K562 (cell line): ENCODE results near the gene HEMK1. TPM values are rescaled to one million over a fixed set of nuclear protein-coding genes. Genes with fewer than 3 reads are reported as not detected.

Experiments
- ARID4B ChIP-seq: sonication (generic); formaldehyde crosslinking; IDR thresholded peaks from 2 replicates; pipeline ENCODE4 v1.8.0; 2022; ENCODE audit warnings: mild to moderate bottlenecking, missing genetic modification reagents
- BHLHE40 ChIP-seq: IDR thresholded peaks from 2 replicates; pipeline ENCODE4 v1.6.1; 2011; ENCODE audit warnings: low read length, improper control_type of control experiment
- CREB3 ChIP-seq: fragments of 450-650 bp; conservative IDR thresholded peaks from 2 replicates; pipeline ENCODE4 v1.6.1; 2016; ENCODE audit warnings: missing genetic modification characterization, low read depth, mild to moderate bottlenecking, missing compliant biosample characterization, moderate library complexity
- GATAD2A ChIP-seq: fragments of 450-650 bp; IDR thresholded peaks from 2 replicates; pipeline ENCODE4 v1.6.1; 2017
- HEY1 ChIP-seq: fragments of 250-450 bp; sonication (Bioruptor Pico); IDR thresholded peaks from 2 replicates; pipeline ENCODE4 v1.5.0; 2020; ENCODE audit warnings: mild to moderate bottlenecking, moderate library complexity, borderline replicate concordance
- IFI16 ChIP-seq: fragments of 250-450 bp; sonication (Bioruptor Pico); IDR thresholded peaks from 2 replicates; pipeline ENCODE4 v2.1.2; 2022; ENCODE audit warnings: mild to moderate bottlenecking, inconsistent platforms
- ILF3 ChIP-seq: fragments of 450-650 bp; IDR thresholded peaks from 2 replicates; pipeline ENCODE4 v1.6.1; 2018; ENCODE audit warnings: antibody characterized with exemption, mild to moderate bottlenecking, moderate library complexity, borderline replicate concordance
- MEIS2 ChIP-seq: fragments of 450-650 bp; IDR thresholded peaks from 2 replicates; pipeline ENCODE4 v1.6.1; 2014; ENCODE audit warnings: mild to moderate bottlenecking; ENCODE audit not compliant: partially characterized antibody
- NELFE ChIP-seq: IDR thresholded peaks from 2 replicates; pipeline ENCODE4 v1.6.1; 2011; ENCODE audit warnings: mild to moderate bottlenecking; ENCODE audit not compliant: insufficient read depth, insufficient read length
- PML ChIP-seq: IDR thresholded peaks from 2 replicates; pipeline ENCODE4 v1.6.1; 2012; ENCODE audit warnings: low read length, inconsistent platforms
- SRSF3 ChIP-seq: fragments of 200-400 bp; formaldehyde crosslinking; IDR thresholded peaks from 2 replicates; pipeline ENCODE4 v1.6.1; 2016; ENCODE audit warnings: mild to moderate bottlenecking, low read length, moderate library complexity; ENCODE audit not compliant: insufficient read depth
- SRSF9 ChIP-seq: fragments of 200-400 bp; formaldehyde crosslinking; IDR thresholded peaks from 2 replicates; pipeline ENCODE4 v1.6.1; 2017; ENCODE audit warnings: low read depth, low read length, borderline replicate concordance
- TCF3 ChIP-seq: sonication (generic); formaldehyde crosslinking; IDR thresholded peaks from 2 replicates; pipeline ENCODE4 v1.4.0; 2020; ENCODE audit warnings: mild to moderate bottlenecking, missing genetic modification reagents
- THAP12 ChIP-seq: fragments of 250-450 bp; sonication (Bioruptor Pico); IDR thresholded peaks from 2 replicates; pipeline ENCODE4 v1.9.0; 2021; ENCODE audit warnings: mild to moderate bottlenecking, inconsistent platforms
- ZFP36 ChIP-seq: fragments of 150-350 bp; IDR thresholded peaks from 2 replicates; pipeline ENCODE4 v1.6.1; 2018; ENCODE audit warnings: low read length, low read depth; ENCODE audit not compliant: partially characterized antibody
- ZNF707 ChIP-seq: fragments of 250-450 bp; sonication (Bioruptor Pico); conservative IDR thresholded peaks from 2 replicates; pipeline ENCODE4 v1.8.0; 2022; ENCODE audit warnings: inconsistent platforms, mild to moderate bottlenecking, moderate library complexity
- ZNF76 ChIP-seq: fragments of 250-450 bp; sonication (Bioruptor Pico); IDR thresholded peaks from 2 replicates; pipeline ENCODE4 v1.4.0; 2020; ENCODE audit warnings: mild to moderate bottlenecking, moderate library complexity, borderline replicate concordance
- polyA plus RNA-seq, 8 experiments: library from polyadenylated mRNA; depleted of rRNA in 4 of 8; stranded (reverse) in 5 of 8; unstranded in 3 of 8; fragments of >200 nt; fragmentation: Nextera tagmentation in 2 of 8; fragmentation: Illumina TruSeq in 1 of 8; extraction: Ambion mirVana in 2 of 8; extraction: Trizol in 1 of 8; gene quantifications; 2 replicates each; pipeline versions ENCODE4 v1.2.1 to v1.2.3, GENCODE V29; 2011 to 2014; ENCODE audit warnings: inconsistent platforms in 1 of 8, missing spikeins in 1 of 8
- total RNA-seq, 7 experiments: library from RNA; depleted of rRNA in 6 of 7; stranded (reverse); fragments of >200 nt in 6 of 7; fragmentation: Illumina TruSeq in 2 of 7; extraction: Trizol in 2 of 7; gene quantifications; 2 replicates each; pipeline versions ENCODE4 v1.2.1 to v1.2.3, GENCODE V29; 2011 to 2021; ENCODE audit warnings: low replicate concordance in 1 of 7
- TF ChIP-seq, protein P1 (sequence below): sonication (generic); formaldehyde crosslinking; IDR thresholded peaks from 2 replicates; pipeline ENCODE4 v1.5.0; 2020; ENCODE audit warnings: missing genetic modification reagents

Gene HEMK1
- total and polyA plus RNA-seq, 9 of the 15 experiments (the other 6 are each of a cell fraction or from before 2014, with no cell fraction given): 2.0 to 16.8 (median 11.4) TPM

GRCh38 chr3:50600141-50600753 lies 30.9 kb downstream of the HEMK1 start (continued):
- no peak for TF ChIP-seq MEIS2
- no peak for TF ChIP-seq PML
- TF ChIP-seq NELFE: no peak
- TF ChIP-seq ZNF707 (CRISPR knock-in tag): no peak
- TF ChIP-seq THAP12 (CRISPR knock-in tag): no peak
- no peak for TF ChIP-seq ZNF76 (CRISPR knock-in tag)
- TF ChIP-seq SRSF9: no peak
- TF ChIP-seq ILF3: no peak
- TF ChIP-seq HEY1: no peak
- TF ChIP-seq GATAD2A: no peak; the same call in 1 of the 2 replicates
- TF ChIP-seq, protein P1, sequence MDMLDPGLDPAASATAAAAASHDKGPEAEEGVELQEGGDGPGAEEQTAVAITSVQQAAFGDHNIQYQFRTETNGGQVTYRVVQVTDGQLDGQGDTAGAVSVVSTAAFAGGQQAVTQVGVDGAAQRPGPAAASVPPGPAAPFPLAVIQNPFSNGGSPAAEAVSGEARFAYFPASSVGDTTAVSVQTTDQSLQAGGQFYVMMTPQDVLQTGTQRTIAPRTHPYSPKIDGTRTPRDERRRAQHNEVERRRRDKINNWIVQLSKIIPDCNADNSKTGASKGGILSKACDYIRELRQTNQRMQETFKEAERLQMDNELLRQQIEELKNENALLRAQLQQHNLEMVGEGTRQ: no peak
- no peak for TF ChIP-seq IFI16
- peak; percentile 49; the same call in 1 of the 2 replicates for TF ChIP-seq TCF3 (CRISPR knock-in tag)
- no peak for TF ChIP-seq ARID4B
- TF ChIP-seq BHLHE40: no peak
- TF ChIP-seq ZFP36: peak; percentile 100
- TF ChIP-seq SRSF3: no peak
- no peak; the same call in 1 of the 2 replicates for TF ChIP-seq CREB3 (tag)
